Measurements from ENCODE around the gene VILL.
"Not testable (repeated sequence)": the region's sequence is repeated elsewhere in the genome, so short reads cannot be mapped to it uniquely, and the experiment has no call there.

The VILL gene

DNA sequence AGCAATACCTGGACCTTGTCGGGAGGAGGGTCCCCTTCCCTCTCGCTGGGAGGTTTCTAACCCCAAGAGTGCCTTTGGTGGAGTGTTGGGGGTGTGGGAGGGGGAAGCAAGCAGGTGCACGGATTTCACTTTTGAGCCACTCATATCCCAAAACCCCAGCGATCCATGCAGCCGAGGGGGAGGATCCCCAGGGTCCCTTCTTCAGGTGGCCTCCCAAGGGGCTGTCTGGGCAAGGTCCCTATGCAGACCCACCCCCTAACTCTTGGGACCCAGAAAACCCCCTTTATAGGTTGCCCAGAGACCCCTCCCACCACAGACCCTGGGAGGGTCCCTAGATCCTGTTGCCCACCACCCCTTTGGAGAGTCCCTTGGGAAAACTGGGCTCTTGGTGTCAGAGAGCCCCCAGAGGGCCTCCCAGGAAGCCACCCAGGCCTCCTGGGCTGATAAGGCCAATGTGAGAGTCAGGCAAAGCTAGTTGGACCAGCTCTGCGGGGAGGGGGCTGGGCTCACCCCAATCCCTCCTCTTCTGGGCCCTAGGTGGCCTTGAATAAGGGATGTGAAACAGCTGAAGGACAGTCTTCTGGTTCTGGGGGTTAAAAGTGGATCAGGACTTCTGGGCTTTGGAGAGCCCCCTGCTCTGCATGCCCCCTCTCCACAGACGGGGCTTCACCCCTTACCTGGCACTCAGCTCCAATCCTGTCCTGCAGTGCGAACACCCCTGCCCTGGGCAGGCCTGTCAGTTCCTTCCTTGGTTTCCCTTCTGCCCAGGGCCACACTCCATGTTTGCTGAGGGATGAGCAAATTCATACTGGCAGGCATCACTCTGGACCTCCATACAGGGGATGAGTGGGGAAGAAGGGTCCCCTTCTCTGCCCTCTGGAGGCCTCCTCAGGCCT lies 39.8 kb downstream of the VILL start:
- Histone ChIP-seq H3K36me3 (ENCODE audit: insufficient read depth, low read length) (no peaks in the 10 kb centered on the region), H3K4me1 (ENCODE audit: insufficient read depth, low read length) (peaks cover 4% of the 10 kb centered on the region; the same call in 1 of the 2 replicates), H3K9me3 (ENCODE audit: insufficient read depth, low read depth, low read length) (no peaks in the 10 kb centered on the region), H3K4me3 (ENCODE audit: low read length) (peak overlapping the region; percentile 75), H3K27me3 (ENCODE audit: insufficient read depth, low read length) (peaks cover 73% of the 10 kb centered on the region), H3K9ac (ENCODE audit: low read depth, low read length) (peak overlapping the region; percentile 1; the same call in 1 of the 2 replicates), H3K27ac (ENCODE audit: low read depth, low read length) (no peak overlapping the region)
- 58% methylated on average over 8 of the region's 8 CpGs for WGBS

DNA sequence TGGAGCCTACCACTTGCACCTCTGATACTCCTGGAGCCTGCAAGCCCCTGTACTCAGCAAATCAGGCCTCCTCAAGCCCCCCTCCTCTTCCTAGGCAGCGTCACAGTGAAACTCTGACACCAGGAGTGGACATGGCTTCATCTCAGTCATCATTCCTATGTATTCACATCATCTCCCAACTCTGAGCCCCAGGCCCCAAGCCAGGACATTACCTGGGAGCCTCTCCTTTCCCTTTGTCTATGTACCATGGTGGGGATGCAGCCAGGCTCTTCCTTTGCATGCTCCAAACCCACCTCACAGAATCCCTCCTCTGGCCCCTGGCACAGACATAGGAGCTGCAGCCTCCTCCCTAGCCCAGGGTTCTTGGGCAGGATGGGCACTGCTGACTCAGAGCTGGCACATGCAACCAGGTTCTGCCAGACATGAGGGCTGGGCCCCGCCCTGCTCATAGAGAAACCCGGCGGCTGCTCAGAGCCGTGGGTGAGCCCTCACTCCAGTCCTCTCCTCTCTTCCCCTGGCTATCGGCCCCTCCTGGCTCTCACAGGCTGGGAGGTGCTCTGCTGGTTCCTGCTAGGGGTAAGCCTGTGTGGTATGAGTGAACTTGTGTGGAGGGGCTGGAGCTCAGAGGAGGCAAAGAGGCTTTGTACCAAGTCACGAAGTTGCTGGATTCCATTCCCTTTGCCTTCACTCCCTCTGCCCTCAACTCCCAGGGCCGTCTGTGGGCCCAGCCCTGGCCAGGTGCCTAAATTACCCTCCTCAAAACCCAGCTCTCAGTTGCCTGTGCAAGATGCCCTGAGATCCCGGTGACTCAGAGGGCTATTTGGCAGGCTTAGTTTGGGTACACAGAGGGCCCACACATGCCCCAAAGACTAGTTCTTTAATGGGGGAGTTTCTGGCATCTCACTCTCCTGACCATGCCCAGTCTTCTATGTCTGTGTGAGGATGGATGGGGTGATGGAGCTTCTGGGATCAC lies 40.7 kb downstream of the VILL start:
- no peaks in the 10 kb centered on the region for H3K4me1 ChIP-seq (ENCODE audit: insufficient read depth, low read length)
- H3K27me3 ChIP-seq (ENCODE audit: insufficient read depth, low read length) = peaks cover 63% of the 10 kb centered on the region
- H3K4me3 ChIP-seq (ENCODE audit: low read length) = no peak overlapping the region
- no peak overlapping the region for H3K27ac ChIP-seq (ENCODE audit: low read depth, low read length)
- H3K36me3 ChIP-seq (ENCODE audit: insufficient read depth, low read length) = no peaks in the 10 kb centered on the region
- 81% methylated on average over 8 of the region's 9 CpGs for WGBS
- H3K9ac ChIP-seq (ENCODE audit: low read depth, low read length) = no peak overlapping the region
- H3K9me3 ChIP-seq (ENCODE audit: insufficient read depth, low read depth, low read length) = no peaks in the 10 kb centered on the region

DNA sequence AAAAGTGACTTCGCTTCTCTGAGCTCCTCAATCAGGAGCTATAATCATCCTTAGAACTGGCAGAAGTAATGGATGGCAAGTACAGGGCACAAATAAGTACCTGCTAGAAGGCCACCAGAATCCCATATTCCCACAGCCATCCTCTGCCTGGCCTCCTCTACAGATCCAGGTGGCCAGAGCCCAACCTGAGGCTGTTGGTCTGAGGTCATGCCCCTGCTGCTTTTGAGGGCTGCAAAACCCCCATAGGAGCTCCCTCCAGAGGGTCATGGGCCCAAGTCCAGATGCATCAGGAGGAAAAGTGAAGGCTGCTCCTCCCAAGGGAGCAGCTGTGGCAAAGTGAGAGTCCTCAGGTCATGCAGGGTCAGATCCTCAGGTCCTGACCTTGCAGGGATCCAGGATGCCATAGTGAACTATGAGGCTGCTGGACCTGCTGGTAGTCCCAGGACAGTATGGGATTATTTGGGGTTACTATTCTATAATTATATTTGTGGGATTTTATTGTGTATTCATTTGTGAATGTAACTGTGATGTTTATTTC lies 41.8 kb downstream of the VILL start:
- peaks cover 4% of the 10 kb centered on the region; the same call in 1 of the 2 replicates for H3K4me1 ChIP-seq (ENCODE audit: insufficient read depth, low read length)
- H3K27ac ChIP-seq (ENCODE audit: low read depth, low read length) = no peak overlapping the region
- H3K4me3 ChIP-seq (ENCODE audit: low read length) = no peak overlapping the region
- WGBS = 83% methylated on average over 1 of the region's 1 CpG
- no peak overlapping the region for H3K9ac ChIP-seq (ENCODE audit: low read depth, low read length)
- no peaks in the 10 kb centered on the region for H3K9me3 ChIP-seq (ENCODE audit: insufficient read depth, low read depth, low read length)
- H3K36me3 ChIP-seq (ENCODE audit: insufficient read depth, low read length) = no peaks in the 10 kb centered on the region
- H3K27me3 ChIP-seq (ENCODE audit: insufficient read depth, low read length) = peaks cover 52% of the 10 kb centered on the region

DNA sequence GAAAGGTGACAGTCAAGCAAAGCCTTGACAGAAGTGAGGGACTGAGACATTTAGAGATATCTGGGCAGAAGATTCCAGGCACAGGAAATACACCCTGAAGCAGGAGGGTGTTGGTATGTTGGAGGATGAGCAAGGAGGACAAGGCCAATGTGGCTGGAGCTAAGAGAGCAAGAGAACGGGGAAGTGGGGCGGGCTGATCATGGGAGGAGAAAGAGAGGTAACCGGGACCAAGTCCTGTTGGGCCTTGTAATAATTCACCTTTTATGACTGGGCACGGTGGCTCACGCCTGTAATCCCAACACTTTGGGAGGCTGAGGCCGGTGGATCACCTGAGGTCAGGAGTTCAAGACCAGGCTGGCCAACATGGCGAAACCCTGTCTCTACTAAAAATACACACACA lies 43.0 kb downstream of the VILL start:
- not testable (repeated sequence) for H3K9ac ChIP-seq (ENCODE audit: low read depth, low read length); H3K9me3 ChIP-seq (ENCODE audit: insufficient read depth, low read depth, low read length); H3K4me3 ChIP-seq (ENCODE audit: low read length); H3K27ac ChIP-seq (ENCODE audit: low read depth, low read length); H3K36me3 ChIP-seq (ENCODE audit: insufficient read depth, low read length); H3K4me1 ChIP-seq (ENCODE audit: insufficient read depth, low read length)
- WGBS = 97% methylated on average over 6 of the region's 7 CpGs
- H3K27me3 ChIP-seq (ENCODE audit: insufficient read depth, low read length) = peaks cover 42% of the 10 kb centered on the region

DNA sequence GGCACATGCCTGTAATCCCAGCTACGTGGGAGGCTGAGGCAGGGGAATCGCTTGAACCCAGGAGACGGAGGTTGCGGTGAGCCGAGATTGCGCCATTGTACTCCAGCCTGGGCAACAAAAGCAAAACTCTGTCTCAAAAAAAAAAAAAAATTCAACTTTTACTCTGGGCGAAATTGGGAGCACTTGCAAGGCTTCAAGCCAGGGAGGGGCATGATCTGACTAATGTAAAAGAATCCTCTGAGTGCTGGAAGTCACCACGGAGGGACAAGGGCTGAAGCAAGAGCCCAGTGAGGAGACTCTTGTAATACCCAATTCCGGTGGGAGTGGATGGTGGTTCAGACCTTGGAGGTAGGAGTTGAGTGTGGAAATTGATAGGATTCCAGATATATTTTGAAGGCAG lies 43.7 kb downstream of the VILL start:
- H3K27ac ChIP-seq (ENCODE audit: low read depth, low read length); H3K36me3 ChIP-seq (ENCODE audit: insufficient read depth, low read length); H3K4me1 ChIP-seq (ENCODE audit: insufficient read depth, low read length); H3K9ac ChIP-seq (ENCODE audit: low read depth, low read length); H3K4me3 ChIP-seq (ENCODE audit: low read length); H3K9me3 ChIP-seq (ENCODE audit: insufficient read depth, low read depth, low read length): not testable (repeated sequence)
- WGBS = 93% methylated on average over 9 of the region's 9 CpGs
- H3K27me3 ChIP-seq (ENCODE audit: insufficient read depth, low read length) = peaks cover 42% of the 10 kb centered on the region

DNA sequence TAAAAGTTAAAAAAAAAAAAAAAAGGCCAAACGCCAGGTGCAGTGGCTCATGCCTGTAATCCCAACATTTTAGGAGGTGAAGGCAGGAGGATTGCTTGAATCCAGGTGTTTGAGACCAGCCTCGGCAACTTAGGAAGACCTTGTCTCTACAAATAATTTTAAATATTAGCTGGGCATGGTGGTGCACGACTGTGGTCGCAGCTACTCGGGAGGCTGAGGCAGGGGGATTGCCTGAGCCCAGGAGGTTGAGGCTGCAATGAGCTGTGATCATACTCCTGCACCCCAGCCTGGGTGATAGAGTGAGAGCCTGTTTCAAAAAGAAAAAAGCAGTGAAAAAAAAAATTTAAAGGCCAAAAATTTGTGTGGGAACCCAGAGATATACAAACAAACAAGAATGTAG lies 45.7 kb downstream of the VILL start:
- peaks cover 7% of the 10 kb centered on the region; the same call in 1 of the 2 replicates for H3K4me1 ChIP-seq (ENCODE audit: insufficient read depth, low read length)
- WGBS = 94% methylated on average over 5 of the region's 5 CpGs
- no peak overlapping the region for H3K4me3 ChIP-seq (ENCODE audit: low read length)
- H3K27ac ChIP-seq (ENCODE audit: low read depth, low read length) = no peak overlapping the region
- no peaks in the 10 kb centered on the region for H3K36me3 ChIP-seq (ENCODE audit: insufficient read depth, low read length)
- H3K27me3 ChIP-seq (ENCODE audit: insufficient read depth, low read length) = peaks cover 39% of the 10 kb centered on the region
- no peak overlapping the region for H3K9ac ChIP-seq (ENCODE audit: low read depth, low read length)
- no peaks in the 10 kb centered on the region for H3K9me3 ChIP-seq (ENCODE audit: insufficient read depth, low read depth, low read length)

DNA sequence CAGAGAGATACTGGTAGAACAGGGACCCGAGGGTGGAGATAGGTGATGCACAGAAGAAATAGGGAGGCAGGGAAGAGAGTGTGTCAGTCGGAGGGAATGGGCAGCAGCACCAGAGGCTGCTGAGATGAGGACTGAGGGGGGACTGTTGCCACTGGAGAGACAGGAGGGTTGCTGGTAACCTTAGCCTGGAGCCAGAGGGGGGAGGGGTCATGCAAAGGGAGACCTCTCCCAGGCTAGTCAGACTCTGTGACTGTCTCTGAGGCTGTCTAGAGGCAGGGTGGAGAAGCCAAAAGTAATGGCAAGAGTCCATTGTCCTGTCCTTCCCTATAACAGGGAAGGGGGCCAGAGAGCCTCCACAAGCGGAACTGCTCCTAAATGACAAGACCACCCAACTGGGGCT lies 46.3 kb downstream of the VILL start:
- no peak overlapping the region for H3K27ac ChIP-seq (ENCODE audit: low read depth, low read length)
- H3K4me3 ChIP-seq (ENCODE audit: low read length) = no peak overlapping the region
- H3K4me1 ChIP-seq (ENCODE audit: insufficient read depth, low read length) = peaks cover 7% of the 10 kb centered on the region; the same call in 1 of the 2 replicates
- H3K9me3 ChIP-seq (ENCODE audit: insufficient read depth, low read depth, low read length) = no peaks in the 10 kb centered on the region
- no peaks in the 10 kb centered on the region for H3K36me3 ChIP-seq (ENCODE audit: insufficient read depth, low read length)
- peaks cover 33% of the 10 kb centered on the region for H3K27me3 ChIP-seq (ENCODE audit: insufficient read depth, low read length)
- WGBS = 81% methylated on average over 3 of the region's 3 CpGs
- no peak overlapping the region for H3K9ac ChIP-seq (ENCODE audit: low read depth, low read length)

DNA sequence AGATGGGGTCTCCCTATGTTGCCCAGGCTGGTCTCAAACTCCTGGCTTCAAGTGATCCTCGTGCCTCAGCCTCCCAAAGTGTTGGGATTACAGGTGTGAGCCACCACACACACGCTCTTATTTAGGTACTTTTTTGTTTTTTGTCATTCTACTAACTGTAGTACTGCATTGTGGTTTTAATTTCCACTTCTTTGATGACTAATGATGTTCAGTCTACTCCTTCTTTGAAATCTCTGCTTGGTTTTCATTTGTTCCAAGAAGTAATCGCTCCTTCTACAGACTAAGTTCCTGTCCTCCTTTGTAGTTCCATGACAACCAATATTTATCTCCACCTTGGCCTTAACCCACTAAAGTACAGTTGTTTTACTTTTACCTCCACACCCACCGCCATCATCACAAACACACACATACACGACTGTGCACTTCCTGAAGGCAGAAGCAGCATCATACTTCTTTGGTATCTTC lies 47.9 kb downstream of the VILL start:
- Histone ChIP-seq H3K9ac (ENCODE audit: low read depth, low read length) (no peak overlapping the region), H3K27ac (ENCODE audit: low read depth, low read length) (no peak overlapping the region), H3K4me3 (ENCODE audit: low read length) (peak overlapping the region; percentile 69), H3K27me3 (ENCODE audit: insufficient read depth, low read length) (peaks cover 24% of the 10 kb centered on the region), H3K36me3 (ENCODE audit: insufficient read depth, low read length) (no peaks in the 10 kb centered on the region), H3K9me3 (ENCODE audit: insufficient read depth, low read depth, low read length) (no peaks in the 10 kb centered on the region), H3K4me1 (ENCODE audit: insufficient read depth, low read length) (peaks cover 7% of the 10 kb centered on the region; the same call in 1 of the 2 replicates)
- 88% methylated on average over 4 of the region's 5 CpGs for WGBS

DNA sequence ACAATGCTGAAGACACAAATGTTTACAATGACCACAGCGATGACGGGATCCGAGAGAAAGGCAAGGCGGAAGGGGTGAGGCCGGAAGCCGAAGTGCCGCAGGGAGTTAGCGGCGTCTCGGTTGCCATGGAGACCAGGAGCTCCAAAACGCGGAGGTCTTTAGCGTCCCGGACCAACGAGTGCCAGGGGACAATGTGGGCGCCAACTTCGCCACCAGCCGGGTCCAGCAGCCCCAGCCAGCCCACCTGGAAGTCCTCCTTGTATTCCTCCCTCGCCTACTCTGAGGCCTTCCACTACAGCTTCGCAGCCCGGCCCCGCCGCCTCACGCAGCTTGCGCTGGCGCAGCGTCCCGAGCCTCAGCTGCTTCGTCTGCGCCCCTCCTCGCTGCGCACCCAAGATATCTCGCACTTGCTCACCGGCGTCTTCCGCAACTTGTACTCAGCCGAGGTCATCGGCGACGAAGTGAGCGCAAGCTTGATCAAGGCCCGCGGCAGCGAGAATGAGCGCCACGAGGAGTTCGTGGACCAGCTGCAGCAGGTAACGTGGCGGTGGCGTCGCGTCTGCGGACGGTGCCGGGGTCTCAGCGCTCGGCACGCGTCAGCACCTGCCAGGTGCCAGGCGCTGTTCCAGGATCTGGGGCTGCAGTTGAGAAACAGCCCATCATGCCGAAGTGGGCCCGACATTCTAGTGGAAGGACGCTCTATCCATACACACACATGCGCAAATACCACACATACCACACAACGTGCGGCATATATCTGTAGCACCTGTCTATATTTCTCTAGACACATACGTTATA lies 48.7 kb downstream of the VILL start, which contains the start of gene DLEC1:
TSS of gene DLEC1 (plus strand) at position 108 of the 798 bp plus-strand sequence. CDS start at position 126, 18 bp downstream.
- H3K27me3 ChIP-seq (ENCODE audit: insufficient read depth, low read length) = peaks cover 24% of the 10 kb centered on the region
- H3K4me3 ChIP-seq (ENCODE audit: low read length) = peak within 1 kb of the TSS; percentile 69
- H3K36me3 ChIP-seq (ENCODE audit: insufficient read depth, low read length) = no peaks in the 10 kb centered on the region
- H3K27ac ChIP-seq (ENCODE audit: low read depth, low read length) = no peak within 1 kb of the TSS
- WGBS = 8% methylated on average over 67 of the region's 67 CpGs
- no peaks in the 10 kb centered on the region for H3K9me3 ChIP-seq (ENCODE audit: insufficient read depth, low read depth, low read length)
- H3K4me1 ChIP-seq (ENCODE audit: insufficient read depth, low read length) = peaks cover 7% of the 10 kb centered on the region; the same call in 1 of the 2 replicates
- H3K9ac ChIP-seq (ENCODE audit: low read depth, low read length) = no peak within 1 kb of the TSS

DNA sequence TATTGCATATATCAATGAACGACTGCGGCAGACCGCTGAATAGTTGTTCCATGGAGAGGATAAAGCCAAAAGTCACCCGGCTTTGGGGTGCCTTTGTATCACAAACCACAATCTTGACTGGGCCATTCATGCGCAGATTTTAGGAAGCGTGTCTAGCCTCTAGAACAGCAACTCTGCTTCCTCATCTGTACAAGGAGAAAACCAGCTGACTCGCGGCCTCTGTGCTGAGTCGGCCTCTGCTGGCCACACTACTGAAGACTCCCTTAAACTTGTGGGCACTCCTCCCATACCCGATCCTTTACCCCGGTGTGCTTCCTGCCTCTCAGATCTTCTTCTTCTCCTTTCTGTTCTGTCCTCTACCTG lies 49.3 kb downstream of the VILL start:
- peak overlapping the region; percentile 69 for H3K4me3 ChIP-seq (ENCODE audit: low read length)
- WGBS = 52% methylated on average over 11 of the region's 11 CpGs
- no peak overlapping the region for H3K9ac ChIP-seq (ENCODE audit: low read depth, low read length)
- no peaks in the 10 kb centered on the region for H3K36me3 ChIP-seq (ENCODE audit: insufficient read depth, low read length)
- no peak overlapping the region for H3K27ac ChIP-seq (ENCODE audit: low read depth, low read length)
- peaks cover 24% of the 10 kb centered on the region for H3K27me3 ChIP-seq (ENCODE audit: insufficient read depth, low read length)
- H3K9me3 ChIP-seq (ENCODE audit: insufficient read depth, low read depth, low read length) = no peaks in the 10 kb centered on the region
- peaks cover 7% of the 10 kb centered on the region; the same call in 1 of the 2 replicates for H3K4me1 ChIP-seq (ENCODE audit: insufficient read depth, low read length)

Measured in HUES64 (cell line).